GM19455 (cell line): Measurements from ENCODE around the gene UBE2D1.

Source experiments
- ATAC-seq: cut with Tn5 transposase; IDR thresholded peaks from one replicate; pipeline ENCODE4 v1.9.1; 2021; ENCODE audit not compliant: unreplicated experiment

Gene UBE2D1

DNA sequence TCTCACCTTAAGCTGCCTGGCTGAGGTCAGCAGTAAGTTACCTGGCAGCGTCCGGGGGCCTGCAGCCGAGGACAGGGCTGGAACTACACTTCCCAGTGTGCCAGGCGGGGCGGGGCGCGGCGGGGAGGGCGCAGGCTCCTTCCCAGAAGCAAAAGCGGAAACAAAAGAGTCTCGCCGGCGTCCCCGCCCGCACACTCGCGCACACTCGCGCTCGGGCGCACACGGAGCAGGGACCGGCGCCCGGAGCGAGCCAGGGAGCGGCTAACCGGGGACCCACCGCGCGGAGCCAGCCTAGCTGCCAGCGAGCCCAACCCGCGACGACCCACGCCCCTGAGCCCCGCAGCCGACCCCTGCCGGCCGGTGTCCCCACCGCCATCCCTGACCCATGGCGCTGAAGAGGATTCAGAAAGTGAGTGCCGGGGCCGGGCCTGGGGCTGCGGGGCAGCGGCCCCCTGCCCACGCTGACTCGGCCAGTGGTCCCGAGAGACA, at the start of gene UBE2D1:
Gene UBE2D1, plus strand, starts transcription at position 190 of the 489 bp plus-strand sequence. Its CDS starts 196 bp downstream, at position 386.
- ATAC-seq = peak; percentile 98

- peak; percentile 80 for ATAC-seq
Observed at GRCh38 chr10:58291538-58292174, 43.1 kb upstream of the UBE2D1 start.

DNA sequence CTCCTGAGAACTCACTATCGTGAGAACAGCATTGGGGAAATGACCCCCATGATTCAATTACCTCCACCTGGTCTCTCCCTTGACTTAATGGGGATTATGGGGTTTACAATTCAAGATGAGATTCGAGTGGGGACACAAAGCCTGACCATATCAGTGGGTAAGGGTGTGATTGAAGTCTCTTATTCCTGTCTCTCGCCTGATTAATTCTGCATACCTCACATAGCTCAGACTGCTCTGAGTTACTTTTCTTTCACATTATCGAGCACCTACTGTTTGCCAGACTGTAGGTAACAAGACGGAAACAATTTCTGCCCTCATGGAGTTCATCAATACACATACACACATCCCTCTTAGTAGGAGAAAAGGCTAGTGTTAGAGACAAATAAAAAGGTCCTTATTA, 40.8 kb upstream of the UBE2D1 start:
- ATAC-seq = no peak

DNA sequence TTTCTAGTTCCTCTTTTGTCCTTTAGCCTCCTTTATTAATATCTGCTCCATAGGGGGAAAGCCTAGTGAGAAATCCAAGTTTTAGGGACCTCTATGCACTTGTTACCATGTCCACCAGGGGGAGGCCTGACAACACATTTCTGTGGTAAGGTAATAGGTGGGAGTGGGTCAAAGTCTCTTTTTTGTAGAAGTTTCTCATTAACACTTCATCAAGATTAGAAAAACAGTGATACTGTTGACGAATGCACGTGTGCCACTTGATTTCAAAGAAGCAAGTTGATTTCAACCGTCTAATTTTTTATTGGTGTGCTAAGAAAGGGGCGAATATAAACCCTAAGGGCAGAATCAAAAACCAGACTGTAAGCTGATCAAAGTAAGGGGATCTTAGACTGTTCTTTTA, 35.2 kb upstream of the UBE2D1 start:
- ATAC-seq = peak; percentile 97

DNA sequence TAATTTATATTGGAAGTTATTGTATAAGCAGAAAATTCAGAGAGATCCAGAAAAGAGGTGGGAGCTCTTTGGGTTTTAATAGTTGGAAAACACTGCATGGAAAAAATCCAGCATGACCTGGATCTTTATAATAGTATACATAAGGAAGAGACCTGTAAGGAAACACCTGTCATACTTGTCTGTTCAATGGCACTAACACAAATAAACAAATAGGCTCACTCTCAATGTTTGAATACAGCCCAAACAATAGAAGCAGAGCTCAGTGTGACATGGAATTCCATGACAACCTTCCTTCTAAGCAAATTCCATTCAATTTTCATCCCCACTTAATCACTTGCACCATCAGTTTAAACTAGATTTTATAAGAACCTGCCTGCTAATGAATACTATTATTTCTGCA, 34.1 kb upstream of the UBE2D1 start:
- ATAC-seq = no peak

DNA sequence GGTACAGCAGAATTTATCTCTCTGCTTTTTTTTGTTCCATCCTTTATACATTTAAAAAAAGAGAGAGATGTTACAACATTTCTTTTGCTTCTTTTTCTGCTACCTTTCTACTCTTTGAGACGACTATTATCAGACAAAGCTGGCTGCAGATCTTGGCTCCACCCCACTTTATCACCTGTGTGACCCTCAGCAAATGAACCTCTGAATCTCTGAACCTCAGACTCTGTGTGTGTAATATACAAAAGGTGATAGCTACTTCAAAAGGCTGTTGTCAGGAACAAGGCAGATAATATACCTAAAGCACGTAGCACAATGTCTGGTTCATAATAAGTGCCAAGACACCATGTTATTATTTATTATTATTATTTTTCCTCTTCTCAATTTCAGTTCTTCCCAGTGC, 32.6 kb upstream of the UBE2D1 start:
- no peak for ATAC-seq

DNA sequence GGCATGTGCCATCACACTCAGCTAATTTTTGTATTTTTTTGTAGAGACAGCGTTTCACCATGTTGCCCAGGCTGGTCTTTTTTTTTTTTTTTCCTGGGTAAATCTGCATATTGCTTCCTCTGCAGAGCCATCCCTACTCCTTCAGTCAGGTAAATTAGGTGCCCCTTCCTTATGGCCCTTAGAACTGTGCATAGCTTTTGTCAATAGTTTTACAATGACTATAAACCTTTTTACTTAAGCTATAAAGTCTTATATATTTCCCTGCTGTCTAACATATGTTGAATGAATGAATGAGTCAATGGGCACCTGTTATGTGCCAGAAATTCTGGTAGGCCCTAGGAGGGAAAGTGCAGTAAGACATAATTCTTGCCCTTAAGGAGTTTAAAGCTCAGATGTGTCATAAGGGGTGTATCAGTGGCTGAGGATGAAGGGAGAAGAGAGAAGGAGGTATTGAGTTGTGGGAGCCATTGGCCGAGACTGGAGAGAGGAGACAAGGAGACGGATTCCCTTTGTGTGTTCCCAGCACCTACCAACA, 30.6 kb upstream of the UBE2D1 start:
- no peak for ATAC-seq

- no peak for ATAC-seq
Observed at GRCh38 chr10:58305821-58306220, 29.0 kb upstream of the UBE2D1 start.

DNA sequence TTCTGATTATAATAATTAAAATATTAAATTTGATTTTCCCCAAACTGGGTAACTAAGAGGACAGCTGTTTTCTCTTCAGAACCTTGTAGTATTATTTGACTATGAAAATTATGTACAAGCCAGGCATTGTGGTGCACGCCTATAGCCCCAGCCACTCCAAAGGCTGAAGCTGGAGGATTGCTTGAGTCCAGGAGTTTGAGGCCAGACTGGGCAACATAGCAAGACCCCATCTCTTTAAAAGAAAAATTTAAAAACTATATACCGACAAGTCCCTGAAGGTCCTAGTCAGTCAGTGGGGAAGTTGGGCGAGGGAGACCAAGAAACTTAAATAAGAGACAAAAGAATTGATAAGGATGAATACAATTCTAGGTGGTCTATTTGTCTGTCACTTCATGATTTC, 27.1 kb upstream of the UBE2D1 start:
- ATAC-seq = no peak

DNA sequence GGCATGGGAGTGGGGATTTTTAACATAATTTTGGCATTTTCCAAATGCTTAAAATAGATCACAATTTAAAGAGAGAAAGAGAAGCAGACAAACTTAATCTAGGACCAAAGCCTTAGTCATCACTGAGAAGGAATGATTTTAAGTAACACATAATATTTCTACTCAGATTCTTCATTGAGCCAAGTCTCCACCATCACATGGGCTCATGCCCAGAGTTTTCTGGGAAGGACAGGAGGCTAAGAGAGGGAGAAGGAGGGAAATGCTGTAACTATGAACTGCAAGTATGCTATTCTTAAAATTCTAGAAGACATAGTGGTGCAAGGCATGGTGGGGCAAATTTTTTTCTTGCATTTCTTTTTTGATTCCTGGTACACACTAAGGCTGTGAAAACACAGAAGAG, 23.8 kb upstream of the UBE2D1 start:
- no peak for ATAC-seq

DNA sequence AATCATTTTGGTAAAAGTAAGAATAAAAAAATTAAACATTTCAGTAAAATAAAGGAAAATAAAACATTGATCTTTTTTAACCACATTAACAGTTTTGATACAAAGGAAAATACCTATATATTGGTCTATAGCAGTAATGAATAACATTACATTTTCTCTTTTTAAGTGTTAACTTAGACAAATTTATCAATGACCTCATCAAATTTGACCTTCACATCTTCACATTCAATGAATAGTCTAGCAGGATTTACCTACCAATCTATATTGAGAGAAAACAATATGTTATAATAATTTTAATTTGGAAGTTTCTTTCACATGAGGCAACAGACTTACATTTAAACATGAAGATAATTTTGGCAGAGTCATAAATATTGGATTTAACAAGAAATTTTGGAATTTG, 17.9 kb upstream of the UBE2D1 start:
- ATAC-seq = no peak

DNA sequence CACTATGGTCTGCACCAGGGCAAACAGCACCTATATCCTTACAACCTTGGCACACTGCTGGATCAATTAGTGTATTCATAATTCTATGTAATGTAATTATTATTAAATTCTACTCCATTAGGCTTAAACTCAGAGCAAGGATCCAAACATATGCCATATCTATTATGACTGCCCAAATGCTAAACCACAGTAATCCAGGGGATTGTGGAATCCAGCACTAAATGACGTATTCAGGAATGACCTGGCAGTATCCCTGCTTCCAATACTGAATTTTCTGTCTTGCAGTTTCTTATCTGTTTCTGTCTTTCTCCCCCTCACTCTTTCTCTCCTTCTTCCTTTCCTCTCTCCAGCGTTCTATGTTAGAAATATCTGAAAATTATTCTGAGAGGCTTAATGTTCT, 16.5 kb upstream of the UBE2D1 start:
- ATAC-seq = no peak

- no peak for ATAC-seq
Observed at GRCh38 chr10:58319599-58319998, 15.2 kb upstream of the UBE2D1 start.

DNA sequence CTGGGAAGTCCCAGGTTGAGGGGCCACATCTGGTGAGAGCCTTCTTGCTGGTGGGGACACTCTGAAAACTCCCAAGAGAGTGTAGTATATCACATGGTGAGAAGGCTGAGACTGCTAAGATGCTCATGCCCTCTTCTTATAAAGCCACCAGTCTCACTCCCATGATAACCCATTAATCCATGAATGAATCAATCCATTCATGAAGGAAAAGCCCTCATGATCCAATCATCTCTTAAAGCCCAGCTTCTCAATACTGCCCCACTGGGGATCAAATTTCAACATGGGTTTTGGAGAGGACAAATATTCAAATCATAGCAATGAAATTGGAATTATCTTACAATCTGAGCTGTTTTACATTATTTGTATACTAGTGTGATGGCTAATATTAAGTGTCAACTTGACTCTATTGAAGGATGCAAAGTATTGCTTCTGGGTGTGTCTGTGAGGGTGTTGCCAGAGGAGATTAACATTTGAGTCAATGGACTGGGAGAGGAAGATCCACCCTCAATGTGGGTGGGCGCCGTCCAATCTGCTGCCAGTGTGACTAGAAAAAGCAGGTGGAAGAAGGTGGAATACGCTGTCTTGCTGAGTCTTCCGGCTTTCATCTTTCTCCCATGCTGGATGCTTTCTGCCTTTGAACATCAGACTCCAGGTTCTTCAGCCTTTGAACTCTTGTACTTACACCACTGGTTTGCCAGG, 14.3 kb upstream of the UBE2D1 start:
- ATAC-seq = no peak

- ATAC-seq = no peak
Observed at GRCh38 chr10:58322072-58322834, 12.6 kb upstream of the UBE2D1 start.

DNA sequence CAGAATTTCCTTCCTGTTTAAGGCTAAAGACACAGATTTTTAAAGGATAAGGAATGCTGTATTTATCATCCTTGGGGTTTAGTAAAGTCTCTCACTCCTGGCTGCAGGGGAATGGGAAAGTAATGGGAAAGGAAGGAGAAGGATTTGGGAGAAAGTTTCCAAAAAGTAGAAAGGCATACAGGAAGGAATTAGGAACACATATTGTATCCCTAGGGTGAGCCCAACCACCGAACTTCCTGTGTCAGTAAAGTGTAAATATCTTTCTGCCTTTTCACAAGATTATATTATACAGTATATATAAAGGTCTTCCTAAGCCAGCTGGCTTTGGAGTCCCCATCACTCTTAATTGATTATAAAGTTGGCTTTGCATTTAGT, 12.0 kb upstream of the UBE2D1 start:
- no peak for ATAC-seq

DNA sequence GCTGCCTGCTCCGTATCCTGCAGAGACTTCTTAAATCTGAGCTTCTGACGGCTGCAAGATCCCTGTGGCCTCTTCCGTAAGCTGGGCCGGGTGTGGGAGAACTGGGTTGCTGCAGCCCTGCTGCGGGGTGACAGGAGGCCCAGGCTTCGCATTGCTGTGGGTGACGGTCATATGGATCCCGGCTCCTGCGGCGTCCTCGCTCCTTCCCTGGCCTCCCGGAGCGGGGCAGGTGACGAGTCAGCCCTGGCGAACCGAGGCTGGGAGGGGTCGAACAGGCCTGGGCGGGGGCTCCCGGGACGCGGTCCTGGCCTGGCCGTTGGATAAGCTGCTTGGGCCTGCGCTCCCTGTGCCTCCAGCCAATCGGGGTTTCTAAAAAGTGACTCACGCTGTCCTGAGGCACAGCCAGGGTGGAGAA, 7.8 kb upstream of the UBE2D1 start:
- no peak for ATAC-seq

- ATAC-seq = no peak
Observed at GRCh38 chr10:58328233-58328632, 6.6 kb upstream of the UBE2D1 start.

DNA sequence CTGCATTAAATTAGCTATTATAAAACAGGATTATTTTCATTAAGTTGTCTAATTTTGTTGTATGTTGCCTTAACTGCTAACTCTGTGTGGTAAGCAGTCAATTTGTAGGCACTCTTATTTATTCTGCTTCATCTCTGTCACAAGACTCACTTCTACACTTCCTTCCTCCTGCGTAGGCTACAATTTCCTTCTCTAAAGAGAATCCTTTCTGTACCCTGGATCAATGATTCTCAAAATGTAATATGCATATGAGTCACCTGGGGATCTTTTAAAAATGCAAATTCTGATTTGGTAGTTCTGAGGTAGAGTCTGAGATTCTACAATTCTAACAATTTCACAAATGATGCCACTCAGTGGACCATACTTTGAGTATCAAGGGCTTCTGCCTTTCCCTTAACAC, 4.4 kb upstream of the UBE2D1 start:
- ATAC-seq = no peak

GRCh38 chr10:58331646-58332045, 3.2 kb upstream of the UBE2D1 start:
- no peak for ATAC-seq

- ATAC-seq = peak; percentile 60
Observed at GRCh38 chr10:58335306-58336005, 650 bp downstream of the UBE2D1 start.
